SH-SY5Y (cell line): ENCODE results near the gene PLEKHA6.

Experiments
- GATA2 ChIP-seq: IDR thresholded peaks from 2 replicates; pipeline ENCODE4 v1.6.1; 2011; ENCODE audit warnings: mild to moderate bottlenecking, low read depth, low read length
- GATA3 ChIP-seq: IDR thresholded peaks from 2 replicates; pipeline ENCODE4 v1.6.1; 2011; ENCODE audit warnings: low read depth, mild to moderate bottlenecking, low read length, moderate library complexity

- TF ChIP-seq GATA3 (no peak), GATA2 (no peak)
These were observed 107.6 kb downstream of the PLEKHA6 start for GRCh38 chr1:204251926-204252689.
